GM19099 (cell line): ENCODE measurements around the gene TLN1.

Experiments used
- POLR2A ChIP-seq: IDR thresholded peaks from 3 replicates; pipeline ENCODE4 v1.6.1; 2011; ENCODE audit warnings: low read depth; ENCODE audit not compliant: insufficient read length; ENCODE audit errors: extremely low read depth

The TLN1 gene

DNA sequence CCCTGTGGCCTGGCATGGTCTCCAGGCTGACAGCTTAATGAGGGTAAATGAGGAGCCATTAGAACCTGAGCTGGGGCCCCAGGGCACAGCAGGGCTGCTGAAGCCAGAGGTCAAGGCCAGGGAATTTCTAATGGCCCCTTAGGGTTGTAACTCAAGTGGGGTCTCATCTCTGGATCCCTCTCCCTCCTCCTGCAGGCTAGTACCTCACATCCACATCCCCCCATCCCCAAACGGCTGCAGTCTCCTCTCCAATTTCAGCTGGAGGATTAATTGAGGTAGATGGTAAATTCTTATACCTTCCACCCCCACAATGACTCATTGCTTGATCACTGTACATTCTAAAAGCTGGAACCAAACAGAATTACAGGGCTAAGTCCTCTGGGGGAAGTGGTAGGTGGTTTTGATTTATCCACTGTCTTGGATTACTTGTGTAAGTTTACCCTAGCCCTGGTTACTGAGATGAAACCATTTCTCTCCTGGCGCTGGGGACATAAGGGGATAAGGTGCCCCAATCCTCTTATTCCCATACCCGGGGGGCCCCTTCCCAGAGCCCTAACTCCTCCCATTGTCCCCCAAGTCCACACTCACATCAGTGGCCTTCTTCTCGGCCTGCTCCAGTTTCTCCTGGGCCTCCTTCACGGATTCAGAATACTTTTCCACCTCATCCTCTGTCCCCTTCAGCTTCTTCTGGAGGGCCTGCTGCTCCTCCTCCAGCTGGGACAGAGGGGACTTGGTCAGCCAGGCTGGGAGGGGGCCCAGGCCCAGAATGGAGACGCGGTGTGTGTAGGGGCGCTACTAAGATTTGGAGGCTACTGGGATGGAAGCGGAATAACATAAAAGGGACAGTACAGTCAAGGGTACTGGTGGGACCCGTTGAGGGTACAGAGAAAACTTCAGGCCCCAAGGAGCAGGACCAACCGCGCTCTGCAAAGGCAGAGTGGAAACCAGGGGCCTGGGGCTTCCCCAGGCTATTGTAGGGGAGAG lies 43.1 kb downstream of the TLN1 start:
- TF ChIP-seq POLR2A, result no peak

DNA sequence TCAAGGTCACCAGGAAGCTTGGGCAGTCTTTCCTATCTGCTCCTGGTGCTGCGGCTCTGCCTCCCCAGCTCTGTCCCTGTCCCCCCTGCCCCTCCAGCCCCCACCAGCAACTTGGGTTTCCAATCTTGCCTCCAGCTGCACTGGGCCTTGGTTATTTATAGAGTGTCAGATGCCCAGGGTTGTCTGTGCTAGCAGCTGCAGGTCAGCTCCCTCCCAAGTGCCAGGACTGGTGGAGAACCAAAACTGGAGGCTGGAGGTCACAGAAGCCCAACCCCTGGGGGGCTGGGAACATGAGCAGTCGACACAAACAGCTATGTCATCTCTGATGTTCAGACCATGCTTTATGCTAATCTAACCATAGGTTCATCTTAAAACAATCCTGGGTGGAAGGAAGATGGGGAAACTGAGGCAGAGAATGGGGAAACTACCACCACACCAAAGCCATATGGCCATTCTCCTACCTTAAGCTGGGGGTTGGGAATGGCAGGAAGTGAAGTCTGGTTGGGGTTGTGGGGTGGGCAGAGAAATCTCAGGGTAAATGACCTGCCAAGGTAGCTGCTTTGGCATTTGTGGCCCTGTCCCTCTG lies 43.9 kb downstream of the TLN1 start:
- TF ChIP-seq POLR2A, result no peak

DNA sequence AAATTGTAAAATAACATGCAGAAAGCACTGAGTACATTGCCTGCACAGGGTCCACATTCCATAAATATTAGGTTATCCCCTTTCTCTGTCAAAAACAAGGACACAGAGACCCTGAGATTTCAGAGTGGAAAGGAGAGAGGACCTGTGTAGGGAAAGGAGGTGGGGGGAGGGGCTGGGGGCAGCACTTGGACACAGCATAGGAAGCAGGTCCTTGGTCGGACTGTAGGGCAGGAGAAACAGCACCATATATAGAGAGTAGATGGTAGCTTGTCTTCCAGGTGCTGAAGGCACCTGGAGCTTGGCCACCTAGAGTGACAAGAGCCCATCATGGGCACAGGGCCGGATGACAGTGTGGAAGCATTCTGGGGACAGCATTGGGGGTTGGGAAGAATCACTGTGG lies 44.7 kb downstream of the TLN1 start:
- TF ChIP-seq POLR2A, result no peak

DNA sequence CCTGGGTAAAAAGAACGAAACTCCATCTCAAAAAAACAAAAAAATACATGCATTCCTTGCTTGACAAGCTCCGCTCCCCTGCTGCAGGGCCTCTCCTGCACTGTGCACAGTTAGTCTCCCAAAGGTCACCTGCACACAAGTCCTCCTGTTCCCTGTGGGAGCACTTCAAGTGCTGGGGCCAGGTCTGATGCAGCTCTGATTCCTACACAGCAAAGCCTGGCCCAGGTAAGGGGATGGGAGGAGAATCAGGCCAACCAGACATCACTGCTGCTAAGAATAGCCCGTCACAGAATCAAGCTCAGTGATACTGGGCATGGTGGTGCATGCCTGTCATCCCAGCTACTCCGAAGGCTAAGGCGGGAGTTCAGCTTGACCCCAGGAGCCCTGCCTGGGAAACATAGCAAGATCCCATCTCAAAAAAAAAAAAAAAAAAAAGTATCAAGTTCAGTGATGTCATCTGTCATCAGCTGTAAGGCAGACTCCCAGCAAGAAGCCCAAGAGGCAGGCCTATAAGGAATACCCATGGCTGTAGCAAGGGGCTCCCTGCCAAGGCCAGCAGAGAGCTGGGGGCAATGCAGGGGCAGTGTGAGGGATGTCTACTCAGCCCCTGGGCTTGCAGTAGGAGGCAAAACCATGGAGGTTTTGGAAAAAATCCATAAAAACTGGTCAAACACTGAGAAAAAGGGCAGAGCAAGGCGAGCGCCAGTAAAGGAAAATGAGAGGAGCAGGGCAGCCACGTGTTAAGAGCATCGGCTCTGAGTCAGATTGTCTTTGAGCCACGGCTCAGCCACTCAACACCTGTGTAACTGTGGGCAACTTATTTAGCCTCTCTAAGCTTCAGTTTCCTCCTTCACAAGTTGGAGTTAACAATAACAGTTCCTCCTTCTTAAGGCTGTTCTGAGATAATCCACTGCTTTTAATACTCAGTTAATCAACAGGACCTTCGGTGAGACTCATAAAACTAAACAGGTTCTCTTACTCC lies 45.5 kb downstream of the TLN1 start:
- no peak for TF ChIP-seq POLR2A

DNA sequence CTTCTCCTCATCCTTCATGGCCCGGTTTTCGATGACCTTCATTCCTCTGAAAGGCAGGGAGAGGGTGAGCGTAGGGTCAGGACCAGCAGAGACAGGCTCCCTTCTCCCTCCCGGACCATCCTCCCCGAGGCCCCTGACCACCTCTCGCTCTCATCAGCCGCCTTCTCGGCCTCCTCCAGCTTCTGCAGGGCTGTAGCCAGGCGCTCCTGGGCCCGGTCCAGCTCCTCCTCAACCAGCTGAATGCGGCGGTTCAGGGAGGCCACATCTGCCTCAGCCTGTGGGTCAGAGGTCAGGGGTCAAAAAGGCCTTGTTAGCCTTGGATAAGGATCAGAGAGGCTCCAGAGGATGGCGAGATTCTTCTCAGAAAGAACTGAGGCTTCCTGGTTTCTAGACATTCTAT lies 46.5 kb downstream of the TLN1 start:
- TF ChIP-seq POLR2A, result no peak

DNA sequence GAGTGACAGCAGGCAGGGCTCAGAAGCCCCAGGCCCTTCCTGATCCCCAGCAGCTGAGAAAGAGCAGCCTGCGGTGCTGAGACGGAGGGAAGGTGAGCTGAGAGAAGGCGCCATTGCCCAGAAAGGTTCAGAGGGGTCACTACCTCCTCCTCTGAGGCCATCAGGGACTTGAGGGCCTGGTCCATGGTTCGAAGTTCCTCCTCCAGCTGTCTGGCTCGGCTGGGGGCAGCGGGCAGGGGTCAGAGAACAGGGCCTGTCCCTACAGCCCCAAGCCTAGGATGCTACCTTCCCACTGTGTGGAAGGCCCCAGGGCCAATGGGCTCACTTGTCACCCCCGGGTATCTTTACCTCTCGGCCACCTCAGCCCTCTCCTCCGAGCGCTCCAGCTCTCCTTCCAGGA lies 47.1 kb downstream of the TLN1 start:
- no peak for TF ChIP-seq POLR2A

DNA sequence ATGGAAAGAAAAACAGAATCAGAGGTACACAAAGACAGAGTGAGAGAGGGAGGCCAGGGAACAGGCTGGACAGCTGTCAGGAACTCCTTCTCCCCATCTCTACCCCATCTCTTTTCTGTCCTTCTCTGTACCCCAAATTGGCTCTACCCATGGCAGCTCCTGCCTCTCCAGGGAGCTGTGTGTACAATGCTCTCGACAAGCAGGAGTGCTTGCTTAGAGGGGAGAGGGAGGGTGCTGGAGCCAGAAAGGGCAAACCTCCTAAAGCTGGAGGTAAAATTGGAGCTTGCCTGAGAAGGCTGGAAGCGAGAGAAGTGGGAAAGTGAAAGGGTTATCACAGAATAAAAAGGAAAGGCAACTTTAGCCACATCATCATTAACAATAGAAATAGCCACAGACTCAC lies 48.7 kb downstream of the TLN1 start:
- no peak for TF ChIP-seq POLR2A

DNA sequence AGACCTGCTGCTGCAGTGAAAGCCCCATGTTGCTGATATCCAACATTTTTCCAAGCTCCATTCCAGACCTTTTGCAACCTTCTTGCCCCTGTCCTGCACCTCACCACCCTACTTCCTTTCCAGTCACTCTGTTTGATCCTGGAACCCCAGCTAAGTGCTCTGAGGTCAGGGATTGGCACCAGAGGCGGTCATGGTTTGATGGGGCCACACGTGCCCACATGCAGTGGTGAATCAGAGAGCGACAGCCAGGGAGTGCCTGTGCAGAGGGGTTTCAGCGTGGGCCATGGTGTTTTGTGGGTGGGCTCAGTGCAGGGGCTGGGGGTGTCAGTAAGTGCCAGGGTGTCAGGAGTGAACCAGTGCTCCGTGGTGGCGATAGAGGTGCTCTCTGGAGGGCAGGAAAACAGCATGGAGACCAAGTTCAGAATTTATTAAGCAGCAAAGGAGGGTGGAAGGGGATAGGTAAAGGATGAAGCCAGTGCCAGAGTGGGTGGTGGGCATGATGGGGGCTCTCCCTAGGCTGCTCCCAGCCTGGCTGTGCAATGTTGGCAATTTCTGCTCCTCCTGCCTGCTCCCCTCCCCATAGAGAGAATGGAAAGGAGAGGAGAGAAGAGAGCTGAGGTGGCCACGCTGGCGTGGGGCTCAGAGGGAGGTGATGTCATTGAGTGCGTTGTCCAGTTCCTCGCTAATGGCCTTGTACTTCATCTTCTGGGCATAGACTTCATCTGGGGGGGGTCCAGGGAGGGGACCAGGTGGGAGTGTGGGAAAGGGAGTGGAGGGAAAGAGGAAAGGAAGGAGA lies 49.3 kb downstream of the TLN1 start:
- TF ChIP-seq POLR2A, result no peak

DNA sequence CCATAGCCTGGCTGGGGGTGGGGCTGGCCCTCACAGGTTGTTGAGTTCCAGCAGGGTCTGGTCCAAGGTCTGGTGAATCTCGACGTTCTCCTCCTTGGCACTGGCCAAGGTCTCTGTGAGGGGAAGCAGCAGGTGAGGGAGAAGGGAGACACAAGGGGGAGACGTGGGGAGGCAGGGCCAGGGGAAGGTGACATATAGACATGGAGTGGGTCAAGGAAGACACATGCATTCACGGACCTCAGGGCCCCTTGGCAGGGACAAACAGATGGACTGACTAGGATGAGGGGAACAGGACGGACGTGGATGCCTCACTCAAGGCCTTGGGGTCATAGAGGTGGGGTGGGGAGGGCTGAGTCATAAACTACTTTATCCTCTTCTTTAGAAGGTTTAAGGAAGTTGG lies 49.9 kb downstream of the TLN1 start:
- TF ChIP-seq POLR2A, result no peak

DNA sequence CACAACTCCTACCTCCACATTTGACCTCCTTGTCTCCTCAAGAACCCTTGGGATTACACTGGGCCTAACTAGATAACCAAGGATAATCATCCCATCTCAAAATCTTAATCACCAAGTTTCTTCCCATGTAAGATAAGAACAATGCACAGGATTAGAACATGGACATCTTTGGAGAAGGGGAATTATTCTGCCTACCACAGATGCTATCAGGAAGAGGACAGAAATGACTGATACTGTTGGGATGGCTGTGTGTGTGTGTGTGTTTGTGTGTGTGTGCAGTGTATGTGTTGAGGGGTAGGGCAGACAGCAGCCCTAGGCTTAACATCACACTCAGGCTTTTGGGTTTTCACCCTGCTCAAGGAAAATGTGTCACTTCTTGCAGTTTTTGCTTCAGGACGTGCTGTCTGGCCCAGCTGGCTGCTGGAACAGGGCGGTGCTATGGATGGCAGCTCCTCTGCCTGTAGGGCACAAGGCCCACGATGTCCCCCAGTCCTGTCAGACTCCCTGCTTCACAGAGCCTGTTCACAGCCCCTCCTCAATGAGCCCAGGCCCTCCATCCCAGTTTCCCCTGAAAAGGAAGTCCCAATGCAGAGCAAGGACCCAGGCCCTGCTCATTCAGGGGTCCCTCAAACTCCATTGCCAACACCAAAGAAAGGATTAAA lies 50.5 kb downstream of the TLN1 start:
- TF ChIP-seq POLR2A, result no peak

DNA sequence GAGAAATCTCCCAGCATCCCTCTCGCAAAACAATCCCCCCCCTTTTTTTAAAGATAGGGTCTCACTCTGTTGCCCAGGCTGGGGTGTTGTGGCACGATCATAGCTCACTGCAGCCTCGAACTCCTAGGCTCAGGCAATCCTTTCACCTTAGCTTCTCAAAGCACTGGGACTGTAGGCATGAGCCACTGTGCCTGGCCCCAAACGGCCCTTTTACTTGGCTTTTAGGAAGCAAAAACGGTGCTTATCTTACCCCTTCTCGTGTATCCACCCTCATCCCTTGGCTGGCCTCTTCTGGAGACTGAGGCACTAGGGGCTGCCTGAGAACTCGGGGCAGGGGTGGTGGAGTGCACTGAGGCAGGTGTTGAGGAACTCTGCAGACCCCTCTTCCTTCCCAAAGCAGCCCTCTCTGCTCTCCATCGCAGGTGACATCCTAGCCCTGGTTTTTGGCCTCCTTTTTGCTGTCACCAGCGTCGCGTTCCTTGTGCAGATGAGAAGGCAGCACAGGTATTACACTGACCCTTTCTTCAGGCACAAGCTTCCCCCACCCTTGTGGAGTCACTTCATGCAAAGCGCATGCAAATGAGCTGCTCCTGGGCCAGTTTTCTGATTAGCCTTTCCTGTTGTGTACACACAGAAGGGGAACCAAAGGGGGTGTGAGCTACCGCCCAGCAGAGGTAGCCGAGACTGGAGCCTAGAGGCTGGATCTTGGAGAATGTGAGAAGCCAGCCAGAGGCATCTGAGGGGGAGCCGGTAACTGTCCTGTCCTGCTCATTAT lies 51.5 kb downstream of the TLN1 start:
- no peak for TF ChIP-seq POLR2A

DNA sequence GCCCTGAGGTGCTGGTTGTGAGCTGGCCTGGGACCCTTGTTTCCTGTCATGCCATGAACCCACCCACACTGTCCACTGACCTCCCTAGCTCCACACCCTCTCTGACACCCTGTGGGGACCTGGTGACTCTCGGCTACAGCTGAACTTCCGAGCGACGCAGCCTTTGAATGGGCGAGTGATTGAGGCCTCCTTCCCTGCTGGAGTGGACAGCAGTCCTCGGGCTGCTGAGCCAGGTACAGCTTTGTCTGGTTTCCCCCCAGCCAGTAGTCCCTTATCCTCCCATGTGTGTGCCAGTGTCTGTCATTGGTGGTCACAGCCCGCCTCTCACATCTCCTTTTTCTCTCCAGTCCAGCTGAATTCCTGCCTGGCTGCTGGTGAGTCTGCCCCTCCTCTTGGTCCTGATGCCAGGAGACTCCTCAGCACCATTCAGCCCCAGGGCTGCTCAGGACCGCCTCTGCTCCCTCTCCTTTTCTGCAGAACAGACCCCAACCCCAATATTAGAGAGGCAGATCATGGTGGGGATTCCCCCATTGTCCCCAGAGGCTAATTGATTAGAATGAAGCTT lies 52.1 kb downstream of the TLN1 start:
- no peak for TF ChIP-seq POLR2A

DNA sequence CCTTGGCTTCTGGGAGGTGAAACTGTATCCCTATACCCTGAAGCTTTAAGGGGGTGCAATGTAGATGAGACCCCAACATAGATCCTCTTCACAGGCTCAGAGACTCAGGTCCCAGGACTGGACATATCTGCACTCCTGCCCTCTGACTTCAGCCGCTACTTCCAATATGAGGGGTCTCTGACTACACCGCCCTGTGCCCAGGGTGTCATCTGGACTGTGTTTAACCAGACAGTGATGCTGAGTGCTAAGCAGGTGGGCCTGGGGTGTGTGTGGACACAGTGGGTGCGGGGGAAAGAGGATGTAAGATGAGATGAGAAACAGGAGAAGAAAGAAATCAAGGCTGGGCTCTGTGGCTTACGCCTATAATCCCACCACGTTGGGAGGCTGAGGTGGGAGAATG lies 52.9 kb downstream of the TLN1 start:
- TF ChIP-seq POLR2A, result no peak
